OCI-LY7 (cell line): ENCODE data around the gene PRDM2.

Source experiments
- CTCF ChIP-seq: fragments of 200-600 bp; sonication (generic); conservative IDR thresholded peaks from 2 replicates; pipeline ENCODE4 v1.5.1; 2014; ENCODE audit warnings: mild to moderate bottlenecking, antibody characterized with exemption, low read length, moderate library complexity, mixed read lengths
- EZH2phosphoT487 ChIP-seq: fragments of 200-600 bp; sonication (generic); IDR thresholded peaks from 2 replicates; pipeline ENCODE4 v1.6.1; 2018; ENCODE audit warnings: low read depth, borderline replicate concordance, mild to moderate bottlenecking, mixed run types, antibody characterized with exemption, low read length, moderate library complexity, mixed read lengths

GRCh38 chr1:13683206-13683605 is 16.8 kb upstream of the PRDM2 start:
- TF ChIP-seq CTCF (no peak), EZH2phosphoT487 (no peak)
